Stimulated activated CD4-positive, alpha-beta T cell treated with anti-CD3 and anti-CD28 coated beads, Interleukin-12 subunit alpha, Interleukin-12 subunit beta, amount 100 ng/mL, for 24 hours (primary cell): ENCODE data around the gene ANXA11.
A peak's percentile ranks its signal among the peaks of the same experiment; 100 is the strongest.

Experiments
- DNase-seq, 2 experiments: peaks; one replicate each; pipeline ENCODE4 v3.0.0-alpha.2; 2020; ENCODE audit warnings: low read depth in 2 of 2

ANXA11 gene

DNA sequence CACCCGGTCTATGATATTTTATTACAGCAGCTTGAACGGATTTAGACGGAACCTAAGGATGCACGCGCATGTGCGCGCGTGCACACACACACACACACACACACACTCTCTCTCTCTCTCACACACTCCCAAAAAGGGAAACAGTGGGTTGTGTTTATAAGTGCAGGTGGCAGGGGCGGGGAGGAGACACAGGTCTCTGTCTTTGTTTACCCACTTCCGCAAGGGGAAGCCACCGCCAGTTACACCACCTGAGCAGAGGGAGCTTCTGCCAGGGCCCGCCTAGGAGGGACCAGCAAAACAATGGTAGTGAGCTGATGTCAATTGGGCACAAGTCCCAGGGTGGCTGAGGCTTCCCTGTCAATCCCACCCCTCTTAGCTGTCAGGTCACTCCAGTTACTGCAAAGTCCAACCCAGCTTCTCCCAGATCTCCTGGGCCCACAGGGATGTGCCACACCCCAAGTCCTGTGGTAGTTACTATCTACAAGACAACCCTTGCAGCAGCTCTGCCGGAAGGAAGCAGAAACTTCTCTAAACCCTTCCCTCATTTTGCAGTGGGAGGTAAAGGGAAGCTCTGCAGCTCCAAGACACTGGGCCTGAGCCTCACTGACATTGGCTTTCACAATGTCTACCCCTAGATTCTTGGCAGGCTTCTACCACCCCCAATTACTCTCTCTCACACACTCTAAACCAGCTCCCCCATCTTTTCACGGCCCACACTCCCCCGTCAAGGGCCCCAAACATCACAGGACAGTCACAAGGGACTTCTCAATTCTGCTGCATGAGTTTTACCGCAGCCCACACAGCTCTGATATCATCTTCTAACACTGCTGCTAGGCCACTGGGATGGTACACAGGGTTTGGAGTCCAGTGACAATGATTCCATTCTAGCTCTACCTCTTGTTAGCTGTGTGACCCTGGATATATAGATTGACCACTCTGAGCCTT lies 17.6 kb downstream of the ANXA11 start:
- no peak for DNase-seq

DNA sequence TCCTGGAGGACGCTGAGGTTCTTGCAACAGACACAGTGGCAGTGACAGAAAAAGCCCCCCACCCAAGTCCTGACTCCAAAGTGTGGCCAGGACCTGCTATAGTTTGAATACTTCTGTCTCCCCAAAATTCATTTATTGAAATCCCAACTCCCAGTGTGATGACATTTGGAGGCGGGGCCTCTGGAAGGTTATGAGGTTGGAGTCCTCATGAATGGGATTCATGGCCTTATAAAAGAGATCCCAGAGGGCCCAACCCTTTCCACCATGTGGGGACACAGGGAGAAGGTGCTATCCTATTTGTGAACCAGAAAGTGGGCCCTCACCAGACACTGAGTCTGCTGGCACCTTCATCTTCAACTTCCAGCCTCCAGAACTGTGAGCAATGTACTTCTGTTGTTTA lies 18.3 kb downstream of the ANXA11 start:
- no peak for DNase-seq

DNA sequence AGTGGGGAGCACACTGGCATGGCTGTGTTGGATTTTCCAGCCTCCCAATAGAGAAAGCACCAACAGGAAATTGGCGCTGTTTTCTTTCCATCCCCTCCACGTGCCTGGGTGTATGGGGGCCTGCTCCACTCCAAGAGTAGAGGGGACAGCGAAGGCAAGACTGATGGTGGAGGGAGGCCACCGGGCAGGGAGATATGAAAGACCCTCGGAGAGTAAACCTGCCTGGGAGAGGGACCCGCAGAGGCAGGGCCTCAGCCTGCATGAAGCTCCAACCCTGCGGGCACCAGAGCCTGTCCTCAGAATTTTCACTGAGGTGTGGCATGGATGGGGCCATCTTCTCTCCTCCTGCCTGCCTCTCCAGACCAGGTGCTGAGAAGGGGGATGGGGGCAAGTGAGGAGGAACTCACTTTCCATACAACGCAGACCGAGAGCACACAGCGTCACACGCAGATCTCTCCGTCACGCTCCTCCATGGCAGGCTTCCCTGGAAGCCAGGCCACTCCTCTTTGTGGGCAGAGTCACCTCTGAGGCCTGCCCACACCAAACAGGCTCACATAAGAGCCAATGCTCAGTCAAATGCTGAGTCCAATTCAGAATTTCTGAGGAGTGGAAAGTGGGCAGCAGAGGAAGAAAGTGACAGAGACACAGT lies 18.8 kb downstream of the ANXA11 start:
- DNase-seq = peak in 1 of 2 experiments; percentile 37

DNA sequence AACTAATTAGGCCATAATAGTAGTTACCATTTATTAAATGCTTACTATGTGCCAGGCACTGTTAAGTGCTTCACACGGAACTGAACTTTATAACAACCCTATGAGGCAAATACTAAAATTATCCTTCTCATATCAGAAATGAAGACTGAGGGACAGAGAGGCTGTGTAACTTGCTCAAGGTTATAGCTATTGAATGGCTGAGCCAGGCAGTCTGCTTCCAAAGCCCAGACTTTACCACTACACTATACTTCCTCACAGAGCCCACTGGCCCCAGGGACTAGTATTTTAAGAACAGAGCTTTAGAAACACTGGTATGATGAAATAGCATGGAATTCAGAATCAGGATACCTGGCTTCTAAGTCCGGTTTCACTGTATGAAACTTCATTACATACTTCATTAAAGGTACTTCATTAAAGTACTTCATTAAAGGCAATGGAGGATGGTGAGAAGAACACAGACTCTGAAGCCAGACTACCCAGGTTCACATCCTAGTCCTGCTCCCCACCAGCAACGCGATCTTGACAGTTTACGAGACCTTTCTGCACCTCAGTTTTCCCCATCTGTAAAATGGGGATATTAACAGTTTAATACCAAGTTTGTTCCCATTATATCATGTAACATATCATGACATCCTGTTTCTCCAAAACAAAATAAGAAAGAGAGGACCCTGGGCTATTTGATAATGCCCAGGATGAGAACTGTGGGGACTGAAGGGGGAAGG lies 19.6 kb downstream of the ANXA11 start:
- DNase-seq = no peak

DNA sequence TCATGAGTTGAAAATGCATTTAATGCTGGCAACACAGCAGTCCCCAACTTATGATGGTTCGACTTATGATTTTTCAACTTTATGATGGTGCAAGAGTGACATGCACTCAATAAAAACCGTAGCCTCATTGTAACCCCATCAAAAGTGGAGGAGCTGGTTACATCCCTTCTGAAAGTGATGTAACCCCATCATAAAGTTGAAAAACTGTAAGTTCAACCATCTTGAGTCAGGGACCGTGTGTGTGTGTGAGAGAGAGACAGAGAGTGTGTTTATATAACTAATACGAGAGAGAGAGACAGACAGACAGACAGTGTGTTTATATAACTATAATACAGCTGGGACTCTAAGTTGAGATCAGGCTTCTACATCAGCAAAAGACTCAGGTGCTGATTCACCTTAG lies 21.0 kb downstream of the ANXA11 start:
- no peak for DNase-seq

DNA sequence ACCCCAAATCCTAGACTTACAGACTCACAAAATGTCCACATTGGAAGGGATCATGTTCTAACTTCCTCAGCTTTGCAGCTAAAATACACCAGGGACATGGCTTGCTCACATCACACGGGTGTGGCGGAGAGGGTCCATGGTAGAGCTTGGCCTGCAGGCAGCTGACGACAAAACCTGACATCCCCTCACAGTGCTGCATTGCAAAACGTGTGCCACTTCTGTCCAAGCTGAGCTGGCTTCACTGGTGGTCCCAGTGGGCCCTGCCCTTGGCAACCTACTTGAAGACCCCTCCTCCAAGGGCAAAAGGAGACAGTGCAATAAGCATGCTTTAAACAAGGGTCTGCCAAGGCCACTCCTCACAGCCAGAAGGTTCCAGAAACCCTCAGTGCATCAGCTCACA lies 21.9 kb downstream of the ANXA11 start:
- DNase-seq = no peak

DNA sequence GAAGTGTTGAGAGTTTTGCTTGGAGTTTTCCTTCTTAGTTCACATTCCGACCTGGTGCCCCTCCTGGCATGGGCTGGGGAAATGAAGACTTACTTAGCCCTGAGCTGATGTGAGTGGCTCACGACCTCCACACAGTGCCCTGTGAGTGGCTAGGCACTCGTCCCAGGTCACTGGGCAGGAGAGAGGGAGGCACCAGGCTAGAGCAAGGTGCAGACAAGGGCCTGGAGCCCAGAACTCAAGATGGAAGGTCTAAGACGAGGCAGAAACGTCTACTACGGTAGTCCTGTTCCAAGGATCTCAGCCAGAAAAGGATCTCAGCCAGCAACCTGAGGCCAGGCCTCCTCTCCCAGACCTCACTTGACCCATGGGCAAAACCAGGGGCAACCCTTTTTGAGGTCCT lies 22.4 kb downstream of the ANXA11 start:
- DNase-seq = no peak

DNA sequence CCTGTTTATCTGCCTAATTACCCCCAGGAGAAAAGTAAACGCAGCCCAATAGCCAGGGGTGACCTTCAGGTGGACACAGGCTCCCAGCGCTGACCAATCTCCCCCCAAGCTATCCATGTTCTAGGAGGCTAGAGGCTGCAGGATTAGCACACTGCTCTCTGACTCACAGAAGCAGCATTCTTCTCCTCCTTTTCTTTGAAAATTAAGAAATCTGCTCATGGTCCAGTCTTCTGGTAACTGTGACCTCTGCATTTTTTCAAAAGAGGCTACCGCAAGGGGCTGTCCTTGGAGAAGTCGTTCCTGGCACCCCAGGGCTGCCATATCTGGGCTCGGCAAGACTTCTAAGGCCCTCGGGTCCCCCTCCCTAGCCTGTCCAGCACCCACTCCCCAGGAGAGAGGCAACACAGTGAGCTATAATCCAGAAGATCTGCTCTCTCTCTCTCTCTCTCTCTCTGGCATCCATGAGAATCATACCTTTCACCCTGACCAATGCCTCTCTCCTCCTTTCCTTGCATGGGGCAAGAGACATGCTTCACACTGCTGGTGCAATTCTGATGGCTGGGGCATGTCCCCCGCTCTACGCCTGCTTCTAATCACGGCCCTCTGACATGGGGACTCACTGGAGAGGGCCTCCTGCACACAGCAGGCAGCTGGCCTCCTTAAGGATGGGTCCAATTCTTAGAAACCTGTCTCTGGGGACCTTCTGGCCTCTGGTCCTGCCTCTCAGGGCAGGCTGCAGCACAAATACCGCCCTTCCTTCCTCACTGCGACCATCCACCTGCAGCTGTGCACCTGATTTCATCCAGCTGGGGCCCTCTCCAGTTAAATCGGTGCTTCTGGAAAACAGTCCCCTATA lies 27.3 kb downstream of the ANXA11 start:
- DNase-seq = no peak

DNA sequence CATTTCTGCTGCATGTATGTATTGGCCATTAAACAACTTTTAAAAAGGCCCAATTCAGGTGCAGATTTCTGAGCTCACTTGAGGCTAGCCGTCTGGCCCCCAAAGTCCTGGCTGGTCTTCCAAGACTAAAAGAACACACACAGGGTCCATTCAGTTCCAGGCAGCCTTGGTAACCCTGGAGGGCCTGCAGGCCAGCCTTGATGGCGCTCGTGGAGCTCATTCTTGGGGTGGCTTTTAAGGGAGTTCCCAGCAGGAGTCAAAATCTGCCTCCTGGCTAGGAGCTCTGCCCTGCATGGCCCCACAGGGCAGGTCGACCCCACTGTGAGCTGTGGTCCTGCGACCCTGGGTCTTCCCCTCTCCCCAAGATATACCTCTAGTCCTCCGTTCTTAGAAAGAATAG lies 28.8 kb downstream of the ANXA11 start:
- DNase-seq = no peak

DNA sequence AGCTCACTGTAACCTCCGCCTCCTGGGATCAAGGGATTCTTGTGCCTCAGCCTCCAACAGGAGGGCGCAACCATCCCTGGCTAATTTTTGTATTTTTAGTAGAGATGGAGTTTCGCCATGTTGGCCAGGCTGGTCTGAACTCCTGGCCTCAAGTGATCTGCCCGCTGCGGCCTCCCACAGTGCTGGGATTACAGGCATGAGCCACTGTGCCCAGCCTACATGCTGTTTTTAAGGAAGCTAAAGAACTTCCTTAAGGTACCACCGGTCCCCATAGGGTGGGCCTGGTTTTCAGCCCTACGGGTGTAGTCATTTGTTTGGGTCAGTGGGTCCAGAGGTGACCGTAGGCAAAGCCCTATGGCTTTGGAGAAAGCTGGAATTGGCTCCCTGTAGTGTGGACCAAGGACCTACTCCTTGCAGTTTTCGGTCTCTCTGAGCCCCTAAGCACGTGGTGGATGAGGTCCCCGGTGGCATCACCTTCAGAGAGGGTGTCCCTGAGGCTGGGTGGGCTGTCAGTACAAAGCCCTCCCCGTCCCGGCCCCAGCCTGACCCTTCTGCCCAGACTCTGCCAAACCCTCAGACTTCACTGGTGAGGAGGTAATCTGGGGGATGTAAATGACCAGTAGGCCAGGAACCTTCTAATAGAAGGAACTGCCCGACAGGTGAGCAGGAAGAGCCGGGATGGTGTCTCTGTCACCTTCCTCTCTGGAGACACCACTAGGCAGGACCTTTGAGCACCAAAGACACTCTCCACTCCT lies 30.5 kb downstream of the ANXA11 start:
- no peak for DNase-seq

DNA sequence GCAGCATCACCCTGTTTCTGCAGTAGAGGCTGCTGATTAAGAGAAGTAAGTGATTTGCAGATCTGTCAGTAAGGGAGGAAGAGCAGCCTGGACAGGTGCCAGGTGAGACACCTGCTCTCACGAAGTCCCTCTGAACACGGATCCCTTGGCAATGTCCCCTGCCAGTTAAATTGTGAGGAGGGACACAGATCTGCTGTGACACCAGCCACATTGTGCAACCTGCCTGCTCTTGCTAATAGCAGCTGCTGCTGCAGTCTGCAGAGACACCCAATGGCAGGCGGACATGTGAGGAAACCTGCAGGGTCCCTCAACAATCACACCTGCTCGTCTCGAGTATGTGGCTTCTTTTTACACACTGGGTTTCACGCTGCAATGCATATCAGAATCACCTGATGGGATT lies 31.9 kb downstream of the ANXA11 start:
- no peak for DNase-seq

DNA sequence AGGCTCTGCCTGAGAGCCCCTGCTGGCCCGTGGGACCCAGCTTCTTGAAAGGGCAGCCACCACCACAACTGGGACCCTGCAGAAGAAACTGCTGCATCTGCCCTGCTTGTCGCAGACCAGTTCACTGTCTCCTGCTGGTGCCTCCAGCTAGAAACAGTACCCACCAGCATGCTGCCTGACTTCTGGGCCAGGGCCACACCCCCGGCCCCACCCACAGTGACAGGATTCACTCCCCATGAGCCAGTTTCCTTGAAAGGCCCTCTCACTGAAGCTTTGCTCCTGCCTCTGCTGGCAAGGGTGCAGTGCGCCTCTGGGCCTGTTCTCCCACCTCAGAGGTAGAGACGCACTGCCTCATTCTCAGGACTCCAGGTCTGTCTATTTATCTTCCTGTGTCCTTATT lies 32.4 kb downstream of the ANXA11 start:
- no peak for DNase-seq

DNA sequence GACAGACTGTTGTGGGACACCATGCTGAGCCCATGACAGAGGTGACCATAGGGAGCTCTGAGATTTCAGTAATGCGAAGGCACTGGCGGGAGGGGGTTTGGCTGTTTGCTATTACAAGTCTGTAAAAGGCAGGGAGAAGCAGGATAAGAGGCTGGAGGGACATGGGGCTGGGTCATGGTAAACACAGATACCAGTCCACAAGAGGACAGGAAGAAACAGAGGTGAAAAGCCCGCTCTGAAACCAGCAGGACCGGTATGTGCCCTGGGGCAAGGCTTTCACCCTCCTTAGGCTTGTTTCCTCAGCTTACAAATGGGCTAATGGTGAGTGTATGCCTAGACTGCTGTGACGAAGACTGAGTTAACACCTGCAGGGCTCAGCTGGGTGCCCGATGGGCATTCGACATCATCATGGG lies 34.1 kb downstream of the ANXA11 start:
- DNase-seq = no peak

DNA sequence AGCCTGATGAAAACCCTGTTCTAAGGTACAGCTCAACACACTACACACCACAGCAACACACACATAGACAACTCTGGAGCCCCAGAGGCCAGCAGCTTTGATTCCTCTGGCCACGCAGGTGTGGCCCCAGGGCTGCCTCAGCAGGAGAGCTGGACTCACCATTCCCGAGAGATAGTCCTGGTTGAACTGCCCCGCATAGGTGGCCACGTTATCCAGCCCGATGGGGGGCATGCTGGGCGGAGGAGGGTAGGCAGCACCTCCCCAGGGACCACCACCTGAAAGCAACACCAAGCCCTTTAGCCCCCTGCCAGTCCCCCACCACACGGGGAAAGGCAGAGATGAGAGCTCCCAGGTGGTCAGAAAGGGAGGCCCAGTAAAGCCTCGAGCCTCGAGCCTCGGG lies 34.7 kb downstream of the ANXA11 start:
- DNase-seq = no peak

DNA sequence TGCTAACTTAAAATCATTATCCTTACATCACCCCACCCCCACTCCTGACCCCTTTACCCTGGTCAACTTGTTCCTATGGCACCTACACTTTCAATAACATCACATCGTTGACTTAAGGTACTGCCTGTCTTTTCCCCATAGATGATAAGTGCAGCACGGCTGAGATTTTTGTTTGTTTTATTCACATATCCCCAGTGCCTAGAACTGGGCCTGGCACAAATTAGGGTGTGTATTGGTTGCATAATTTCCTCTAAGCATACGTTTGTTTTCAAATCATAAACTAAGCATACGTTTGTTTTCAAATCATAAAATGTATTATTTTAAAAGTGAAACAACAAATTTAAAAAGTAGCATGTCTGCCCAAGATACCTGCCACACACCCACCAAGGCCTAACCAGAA lies 35.3 kb downstream of the ANXA11 start:
- no peak for DNase-seq

DNA sequence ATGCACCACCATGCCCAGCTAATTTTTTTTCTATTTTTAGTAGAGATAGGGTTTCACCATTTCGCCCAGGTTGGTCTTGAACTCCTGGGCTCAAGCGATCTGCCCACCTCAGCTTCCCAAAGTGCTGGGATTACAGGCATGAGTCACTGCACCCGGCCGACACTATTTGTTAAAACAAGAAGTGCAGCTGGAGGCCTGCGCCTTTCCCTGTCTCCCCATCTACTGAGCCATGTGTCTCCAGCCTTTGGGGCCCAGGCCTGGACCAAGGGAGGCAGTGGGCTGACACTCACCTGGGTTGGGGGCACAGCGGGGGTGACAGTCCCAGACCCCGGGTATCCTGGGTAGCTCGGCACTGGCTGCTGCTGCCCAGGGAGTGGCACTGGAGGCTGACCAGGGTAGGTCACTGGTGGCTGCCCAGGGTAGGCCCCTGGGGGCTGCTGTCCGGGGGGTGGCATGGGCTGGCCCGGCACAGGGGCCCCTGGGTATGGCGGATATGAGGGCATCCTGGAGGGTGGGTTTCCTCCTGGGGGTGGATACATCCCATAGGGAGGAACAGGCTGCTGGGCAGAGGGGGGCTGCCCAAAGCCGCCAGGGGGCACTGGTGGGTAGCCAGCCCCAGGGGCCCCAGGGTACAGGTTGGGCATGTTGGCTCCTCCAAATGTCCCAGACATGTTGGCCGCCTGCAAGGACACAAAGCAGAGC lies 36.5 kb downstream of the ANXA11 start:
- DNase-seq = no peak

DNA sequence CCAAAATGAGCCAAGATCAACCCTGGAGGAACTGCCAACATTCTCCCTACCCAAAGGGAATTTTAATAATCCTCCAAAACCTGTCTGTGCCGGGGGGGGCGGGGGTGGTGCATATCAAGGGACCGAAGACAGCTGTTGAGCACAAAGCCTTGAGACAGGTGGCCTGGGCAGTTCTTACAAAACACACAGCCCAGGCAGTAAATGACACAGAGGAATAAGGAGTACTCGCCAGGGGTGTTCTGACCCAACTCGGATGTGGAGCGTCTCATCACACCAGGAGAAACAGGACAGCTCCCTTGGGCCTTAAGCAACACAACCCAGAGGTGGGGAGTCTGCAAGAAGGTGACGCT lies 37.2 kb downstream of the ANXA11 start:
- DNase-seq = no peak

DNA sequence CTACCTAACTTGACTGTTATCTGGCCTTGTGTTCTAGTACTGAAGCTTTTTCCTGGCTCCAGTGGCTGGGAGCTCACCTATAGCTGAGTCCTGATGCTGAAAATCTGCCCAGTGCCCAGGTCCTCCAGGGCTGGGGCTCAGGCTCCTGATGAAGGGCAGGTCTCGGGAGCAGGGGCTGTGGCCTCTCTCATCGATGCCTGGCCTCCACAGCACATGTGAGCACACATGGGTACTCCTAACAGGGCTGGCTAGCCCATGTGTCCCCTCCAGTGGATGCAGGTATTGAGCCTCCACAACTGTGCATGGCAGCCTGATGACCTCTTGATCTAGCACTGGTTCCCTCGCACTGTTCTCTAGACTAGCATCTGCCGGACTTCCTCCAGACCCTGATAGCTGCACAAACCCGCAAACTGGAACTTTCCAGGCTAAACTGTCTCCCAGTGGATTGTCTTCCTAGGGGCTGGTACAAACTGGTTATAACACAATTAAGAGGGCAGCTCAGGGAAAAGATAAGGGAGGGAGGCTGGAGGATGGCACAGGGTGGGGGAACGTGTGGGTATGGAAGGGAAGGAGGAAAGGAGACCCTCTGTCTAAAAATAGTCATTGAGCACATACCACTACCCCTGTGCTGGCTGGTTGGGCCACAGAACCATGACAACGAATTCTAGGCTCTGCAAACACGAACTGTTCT lies 37.7 kb downstream of the ANXA11 start:
- no peak for DNase-seq

DNA sequence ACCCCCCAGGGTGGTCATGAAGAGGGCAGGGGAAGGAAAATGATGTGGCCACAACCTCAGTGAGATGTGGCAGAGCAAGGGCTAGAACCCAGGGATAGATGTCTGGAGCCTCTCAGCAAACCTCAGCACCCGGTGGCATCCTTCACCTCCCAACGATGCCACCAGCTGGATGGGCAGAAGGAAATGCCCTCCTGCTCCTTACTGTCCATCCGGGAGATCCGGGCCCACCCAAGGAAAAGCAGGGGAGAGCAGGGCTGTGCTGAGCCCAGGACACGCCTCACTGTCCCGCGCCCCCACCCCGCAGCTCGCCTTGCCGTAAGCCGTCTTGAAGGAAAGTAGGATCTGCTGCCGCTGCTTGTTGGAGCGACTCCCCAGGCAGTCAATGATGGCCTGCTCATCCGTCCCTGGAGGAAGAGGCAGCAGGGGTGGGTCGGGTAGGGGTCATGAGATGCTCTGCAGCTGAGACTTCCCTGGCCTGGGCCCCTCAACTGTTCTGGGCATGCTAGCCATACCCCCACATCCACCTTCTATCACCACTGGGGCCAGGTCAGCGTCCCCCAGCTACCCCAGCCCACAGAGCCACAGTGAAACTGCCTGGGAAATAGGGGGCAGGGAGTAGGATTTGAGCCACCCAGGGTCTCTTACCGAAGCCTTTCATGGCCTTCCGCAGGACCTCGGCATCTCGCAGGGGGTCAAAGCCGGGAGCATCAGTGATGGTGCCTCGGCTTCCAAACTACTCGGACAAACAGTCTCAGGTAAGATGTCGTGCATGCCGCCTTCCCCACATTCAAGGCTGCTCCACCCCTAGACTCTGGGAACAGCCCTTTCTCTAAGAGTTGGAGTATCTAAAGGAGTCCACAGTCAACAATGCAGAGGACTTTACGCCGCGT lies 38.5 kb downstream of the ANXA11 start:
- no peak for DNase-seq
